GM19397 (cell line): ENCODE data around the gene USPL1.
A peak's percentile ranks its signal among the peaks of the same experiment; 100 is the strongest.
"Not testable (repeated sequence)": the region's sequence is repeated elsewhere in the genome, so short reads cannot be mapped to it uniquely, and the experiment has no call there.

Experiments
- ATAC-seq: cut with Tn5 transposase; IDR thresholded peaks from one replicate; pipeline ENCODE4 v1.9.1; 2021; ENCODE audit warnings: mild to moderate bottlenecking, moderate library complexity; ENCODE audit not compliant: unreplicated experiment

The USPL1 gene

DNA sequence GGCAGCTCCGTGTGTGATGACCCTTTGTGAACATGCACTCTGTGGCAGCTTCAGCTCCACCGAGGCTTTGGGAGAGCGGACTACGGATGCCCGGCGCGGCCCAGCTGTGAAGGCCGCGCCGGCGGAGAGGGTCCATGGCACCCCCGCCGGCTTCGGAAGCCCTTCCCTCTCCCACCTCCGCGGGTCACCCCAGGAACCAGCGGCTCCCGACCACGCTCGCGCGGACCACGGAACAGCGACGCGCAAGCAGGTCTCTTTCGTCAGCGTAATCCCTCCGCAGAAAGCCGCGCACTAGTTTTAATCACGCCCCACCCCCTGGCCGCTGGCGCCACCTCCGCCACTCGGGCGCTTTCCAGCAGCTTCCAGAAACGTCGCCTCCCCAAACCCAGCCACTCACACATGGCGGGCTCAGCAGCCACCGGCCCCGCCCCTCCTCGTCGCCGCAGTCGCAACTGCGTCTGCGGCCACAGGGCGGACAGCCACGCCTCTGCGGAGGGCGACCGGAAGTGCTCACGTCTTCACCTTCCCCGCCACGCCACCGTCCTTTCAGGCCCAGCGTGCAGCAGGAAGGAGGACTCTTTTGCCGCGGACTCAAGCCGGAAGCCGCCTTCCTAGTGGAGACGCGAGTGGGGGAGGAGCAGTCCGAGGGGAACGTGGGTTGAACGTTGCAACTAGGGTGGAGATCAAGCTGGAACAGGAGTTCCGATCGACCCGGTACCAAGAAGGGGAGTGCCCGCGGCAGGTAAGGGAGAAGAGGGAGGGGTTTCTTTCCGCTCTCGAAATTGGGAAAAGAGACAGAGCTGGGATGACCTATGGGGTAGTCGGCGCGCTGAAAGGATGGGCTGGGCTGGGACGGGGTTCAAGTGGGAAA is at the start of gene USPL1:
TSS of gene USPL1 (plus strand) at position 606 of the 871 bp plus-strand sequence. CDS start 3,221 bp downstream, outside the sequence.
- peak; percentile 94 for ATAC-seq

- ATAC-seq, result no peak
Observed at GRCh38 chr13:30569901-30570576, 47.7 kb upstream of the USPL1 start.

- no peak for ATAC-seq
Observed at GRCh38 chr13:30570691-30571090, 47.0 kb upstream of the USPL1 start.

- no peak for ATAC-seq
Observed at GRCh38 chr13:30572859-30573275, 44.9 kb upstream of the USPL1 start.

DNA sequence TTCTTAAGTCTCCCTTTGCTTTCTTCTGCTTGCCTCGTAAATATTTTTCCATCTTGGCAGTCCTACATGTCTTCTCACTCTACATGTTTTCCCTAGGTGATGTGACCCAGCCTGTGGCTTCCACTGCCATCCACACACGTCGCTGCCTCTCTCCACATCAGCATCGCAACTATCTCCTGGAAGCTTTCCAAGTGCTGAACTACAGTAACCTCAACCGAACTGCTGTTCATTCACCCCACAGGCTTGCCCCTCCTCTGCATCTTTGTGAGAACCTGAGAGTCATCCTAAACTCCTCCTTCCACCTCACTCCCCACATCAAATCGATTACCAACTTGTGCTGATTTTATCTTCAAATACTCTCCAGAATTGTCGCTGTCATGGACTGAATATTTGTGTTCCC is 41.2 kb upstream of the USPL1 start:
- no peak for ATAC-seq

GRCh38 chr13:30577401-30577852 is 40.3 kb upstream of the USPL1 start:
- ATAC-seq, result no peak

DNA sequence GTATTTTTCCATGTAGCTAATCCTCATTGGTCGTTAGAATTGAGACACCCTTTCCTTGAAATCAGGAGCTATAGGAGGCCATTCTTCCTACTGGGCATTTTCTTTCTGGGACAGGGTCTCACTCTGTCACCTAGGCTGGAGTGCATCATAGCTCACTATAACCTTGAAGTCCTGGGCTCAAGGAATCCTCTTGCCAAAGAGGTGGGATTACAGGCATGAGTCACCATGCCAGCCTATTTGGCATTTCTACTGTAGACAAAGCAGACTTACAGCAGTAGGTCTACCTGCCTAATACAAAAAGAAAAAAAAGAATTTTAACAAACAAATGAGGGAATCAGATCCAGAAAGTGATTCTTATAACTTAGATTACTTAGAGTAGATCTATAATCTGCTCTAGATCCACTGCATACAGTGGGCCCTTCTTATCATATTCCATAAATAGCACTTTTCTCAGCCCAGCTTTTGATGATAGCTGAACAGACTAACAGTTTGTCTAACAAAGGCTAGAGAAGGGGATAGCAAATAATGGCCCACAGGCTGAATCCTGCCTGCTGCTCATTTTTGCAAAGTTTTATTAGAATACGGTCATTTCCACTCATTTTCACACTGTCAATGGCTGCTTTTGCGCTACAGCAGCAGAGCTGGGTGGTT is 36.7 kb upstream of the USPL1 start:
- no peak for ATAC-seq

- ATAC-seq, result no peak
Observed at GRCh38 chr13:30581582-30581981, 36.1 kb upstream of the USPL1 start.

DNA sequence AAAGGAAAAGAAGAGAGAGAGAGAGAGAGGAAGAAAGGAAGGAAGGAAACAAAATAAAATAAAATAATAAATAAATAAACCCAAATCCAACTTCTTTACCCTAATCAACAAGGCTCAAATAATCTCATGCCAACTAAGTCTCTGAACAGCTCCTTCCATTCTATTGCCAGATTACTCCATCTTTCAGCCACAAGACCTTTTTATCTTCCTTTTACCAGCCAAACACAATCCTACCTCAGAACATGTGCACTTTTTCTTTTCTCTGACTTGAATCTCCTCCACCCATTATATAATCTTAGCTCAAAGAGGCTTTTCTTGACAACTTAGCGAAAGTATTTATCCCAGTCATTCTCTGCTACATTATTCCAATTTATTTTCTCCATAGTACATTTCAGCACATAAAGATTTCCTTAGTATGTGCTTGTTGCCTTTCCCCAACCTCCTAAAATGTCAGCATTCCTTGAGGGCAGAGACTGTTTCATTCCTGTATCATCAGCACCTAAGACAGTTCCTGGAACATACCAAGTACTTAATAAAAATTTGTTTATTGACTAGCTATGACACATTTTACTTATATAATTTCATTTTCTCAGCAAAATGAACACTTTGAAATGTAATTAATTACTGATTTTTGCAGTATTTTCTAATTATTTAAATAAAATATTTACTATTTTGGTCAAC is 33.5 kb upstream of the USPL1 start:
- no peak for ATAC-seq

- ATAC-seq, result no peak
Observed at GRCh38 chr13:30585748-30586262, 31.9 kb upstream of the USPL1 start.

GRCh38 chr13:30587231-30587630 is 30.5 kb upstream of the USPL1 start:
- ATAC-seq, result no peak

DNA sequence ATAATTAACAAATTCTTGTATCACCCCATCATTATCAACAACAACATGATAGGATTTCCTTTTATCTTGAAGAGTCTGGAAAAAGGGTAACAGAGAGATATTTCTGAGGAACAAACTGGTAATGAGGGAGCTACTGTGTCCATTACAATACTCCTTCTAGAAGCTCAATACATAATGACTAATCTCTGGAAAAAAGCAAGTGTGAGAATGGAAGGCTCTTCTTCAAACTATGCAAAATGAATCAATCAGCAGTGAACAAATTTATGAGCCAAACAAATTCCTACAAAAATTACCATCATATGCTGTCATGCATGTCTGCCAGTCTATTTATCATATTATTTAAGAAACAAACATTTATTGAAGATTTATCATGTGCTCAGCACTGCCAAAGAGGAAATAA is 30.0 kb upstream of the USPL1 start:
- no peak for ATAC-seq

DNA sequence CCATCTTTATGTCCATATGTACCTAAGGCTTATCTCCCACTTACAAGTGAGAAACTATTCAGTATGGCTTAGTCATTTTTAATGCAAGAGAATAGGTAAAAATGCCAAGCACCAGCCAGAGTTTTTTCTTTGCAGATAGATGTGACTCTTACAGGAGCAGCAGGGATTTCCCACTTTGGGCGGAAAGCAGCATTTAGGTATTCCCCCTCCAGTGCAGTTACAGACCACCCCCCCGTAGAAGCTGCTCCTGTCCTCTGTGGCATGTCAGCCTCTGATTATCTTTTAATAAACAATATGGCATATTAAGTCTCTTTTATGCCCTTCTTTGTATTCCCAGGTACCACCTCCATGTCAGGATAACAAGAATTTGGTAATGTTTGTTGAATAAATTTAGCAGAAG is 24.7 kb upstream of the USPL1 start:
- ATAC-seq, result no peak

DNA sequence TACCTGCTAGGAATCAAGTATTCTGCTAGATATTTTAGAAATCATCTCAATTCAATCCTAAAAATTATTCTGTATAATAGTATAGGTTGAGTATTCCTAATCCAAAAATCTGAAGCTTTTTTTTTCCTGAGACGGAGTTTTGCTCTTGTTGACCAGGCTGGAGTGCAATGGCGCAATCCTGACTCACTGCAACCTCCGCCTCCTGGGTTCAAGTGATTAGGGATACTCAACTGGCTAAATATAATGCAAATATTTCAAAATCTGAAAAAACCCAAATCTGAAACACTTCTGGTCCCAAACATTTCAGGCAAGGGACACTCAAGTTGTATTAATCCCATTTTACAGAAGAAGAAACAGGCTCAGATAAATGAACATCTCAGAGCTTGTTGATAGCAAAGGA is 17.2 kb upstream of the USPL1 start:
- ATAC-seq, result no peak

DNA sequence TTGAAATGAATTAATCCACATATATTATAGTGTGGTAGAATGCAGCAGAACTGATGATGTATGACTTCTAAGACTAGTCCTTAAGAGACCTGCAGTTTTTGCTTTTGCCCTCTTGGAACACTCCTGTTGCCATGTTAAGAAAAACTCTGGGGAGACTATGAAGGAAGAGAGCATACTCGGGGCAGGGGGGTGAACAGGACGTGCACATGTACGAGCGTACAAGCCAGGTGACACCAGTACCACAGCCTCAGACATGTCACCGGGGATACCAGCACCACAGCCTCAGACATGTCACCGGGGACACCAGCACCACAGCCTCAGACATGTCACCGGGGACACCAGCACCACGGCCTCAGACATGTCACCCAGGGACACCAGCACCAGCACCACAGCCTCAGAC is 15.9 kb upstream of the USPL1 start:
- ATAC-seq, result no peak

GRCh38 chr13:30605052-30605451 is 12.7 kb upstream of the USPL1 start:
- ATAC-seq, result no peak

GRCh38 chr13:30607186-30607585 is 10.5 kb upstream of the USPL1 start:
- not testable (repeated sequence) for ATAC-seq

DNA sequence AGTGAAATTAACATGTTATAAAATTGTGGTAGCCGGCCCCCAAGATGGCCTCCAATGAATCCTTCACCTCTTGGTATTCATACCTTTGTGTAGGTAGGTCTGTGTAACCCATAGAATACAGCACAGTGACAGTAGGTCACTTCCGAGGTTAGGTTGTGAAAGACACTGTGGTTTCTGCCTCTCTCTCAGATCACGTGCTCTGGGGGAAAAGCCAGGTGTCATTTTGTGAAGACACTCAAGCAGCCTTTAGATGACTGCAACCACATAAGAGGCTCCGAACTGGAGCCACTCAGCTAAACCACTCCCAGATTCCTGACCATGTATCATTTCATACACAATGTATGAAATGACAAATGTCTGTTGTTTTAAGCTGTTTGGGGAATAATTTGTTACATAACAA is 9.8 kb upstream of the USPL1 start:
- peak; percentile 99 for ATAC-seq

DNA sequence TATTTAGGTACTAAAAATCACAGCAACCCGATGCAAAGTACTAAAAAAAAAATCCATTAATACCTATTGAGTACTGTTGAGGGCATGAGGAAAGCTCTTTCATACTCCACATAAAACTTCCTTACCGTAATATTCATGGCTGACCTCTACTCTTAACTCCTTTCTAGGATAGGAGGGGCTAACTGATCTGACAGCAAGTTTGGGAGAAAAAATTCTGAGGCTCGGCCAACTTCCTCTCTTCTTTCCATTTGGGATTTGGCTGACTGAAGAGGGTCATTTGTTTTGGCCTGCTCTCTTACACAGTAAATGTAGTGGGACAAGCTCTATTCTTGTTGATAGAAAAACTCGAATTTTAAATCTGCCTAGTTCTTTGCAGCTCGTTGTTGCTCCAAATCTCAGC is 9.4 kb upstream of the USPL1 start:
- ATAC-seq, result no peak

DNA sequence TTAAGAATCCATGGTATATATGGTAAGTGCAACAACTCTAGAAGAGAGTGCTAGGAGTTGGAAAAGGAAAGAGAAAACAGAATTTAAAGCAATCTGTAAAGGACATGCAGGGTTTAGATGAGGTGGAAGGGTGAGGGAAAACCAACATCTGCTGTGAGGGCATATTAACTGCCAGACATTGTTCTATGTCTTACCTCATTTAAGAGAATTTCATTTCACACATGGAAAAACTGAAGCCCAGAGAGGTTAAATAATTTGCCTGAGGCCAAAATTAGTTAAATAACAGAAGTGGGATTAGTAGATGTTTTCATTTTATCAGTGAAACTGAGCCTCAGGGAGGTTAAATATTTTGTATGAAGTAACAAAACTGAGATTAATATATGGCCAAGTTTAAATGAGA is 7.4 kb upstream of the USPL1 start:
- ATAC-seq, result no peak

DNA sequence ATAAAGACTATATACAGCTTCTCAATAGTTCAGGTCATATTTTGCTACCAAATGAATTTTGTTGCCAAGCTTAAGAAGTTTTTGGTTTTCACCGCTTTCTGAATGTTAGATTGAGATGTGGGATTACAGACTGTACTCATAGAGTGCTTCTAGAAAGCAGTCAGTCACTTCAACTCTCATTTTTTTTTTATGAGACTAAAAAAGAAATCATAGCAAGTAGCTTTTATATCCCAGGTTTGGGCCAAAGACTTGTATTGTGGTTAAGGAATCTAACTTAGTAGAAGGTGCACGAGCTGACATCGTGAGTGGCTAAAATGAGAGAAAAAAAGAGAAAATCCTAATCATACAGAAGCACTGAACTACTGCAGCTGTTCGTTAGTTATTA is 2.2 kb upstream of the USPL1 start:
- no peak for ATAC-seq
